ENCODE results near the gene LTB4R2.

DNA sequence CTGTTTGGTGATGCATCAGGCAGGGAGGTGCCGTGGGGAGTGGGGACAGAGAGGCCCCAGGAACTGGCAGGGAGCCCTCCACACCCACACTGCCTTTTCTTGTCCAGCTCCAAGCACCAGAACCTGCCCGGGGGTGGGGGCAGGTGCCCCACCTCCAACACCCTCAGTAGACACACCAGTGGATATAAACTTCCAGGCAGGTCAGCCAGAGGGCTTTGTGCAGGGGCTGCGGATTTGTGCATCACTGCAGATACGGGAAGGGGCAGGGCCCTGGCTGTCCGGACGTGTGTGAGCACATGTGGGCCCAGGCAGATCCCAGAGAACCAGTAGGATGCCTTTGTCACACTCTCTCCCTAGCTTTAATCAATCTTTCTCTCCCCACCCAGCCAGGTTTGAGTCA, 45.6 kb upstream of the LTB4R2 start:
- no peak for TF ChIP-seq CTCF (conservative IDR thresholded peaks at IDR 0.05; ENCODE audit: low read depth in 2 of 2)
- no peak for TF ChIP-seq JUNB (IDR thresholded peaks at IDR 0.05; ENCODE audit: unreplicated experiment)
- TF ChIP-seq EZH2 (IDR thresholded peaks at IDR 0.05; ENCODE audit: low read depth, unreplicated experiment): no peak
- no peak for TF ChIP-seq POLR2AphosphoS5 (IDR thresholded peaks at IDR 0.05; ENCODE audit: low read depth)
- TF ChIP-seq, protein P1, sequence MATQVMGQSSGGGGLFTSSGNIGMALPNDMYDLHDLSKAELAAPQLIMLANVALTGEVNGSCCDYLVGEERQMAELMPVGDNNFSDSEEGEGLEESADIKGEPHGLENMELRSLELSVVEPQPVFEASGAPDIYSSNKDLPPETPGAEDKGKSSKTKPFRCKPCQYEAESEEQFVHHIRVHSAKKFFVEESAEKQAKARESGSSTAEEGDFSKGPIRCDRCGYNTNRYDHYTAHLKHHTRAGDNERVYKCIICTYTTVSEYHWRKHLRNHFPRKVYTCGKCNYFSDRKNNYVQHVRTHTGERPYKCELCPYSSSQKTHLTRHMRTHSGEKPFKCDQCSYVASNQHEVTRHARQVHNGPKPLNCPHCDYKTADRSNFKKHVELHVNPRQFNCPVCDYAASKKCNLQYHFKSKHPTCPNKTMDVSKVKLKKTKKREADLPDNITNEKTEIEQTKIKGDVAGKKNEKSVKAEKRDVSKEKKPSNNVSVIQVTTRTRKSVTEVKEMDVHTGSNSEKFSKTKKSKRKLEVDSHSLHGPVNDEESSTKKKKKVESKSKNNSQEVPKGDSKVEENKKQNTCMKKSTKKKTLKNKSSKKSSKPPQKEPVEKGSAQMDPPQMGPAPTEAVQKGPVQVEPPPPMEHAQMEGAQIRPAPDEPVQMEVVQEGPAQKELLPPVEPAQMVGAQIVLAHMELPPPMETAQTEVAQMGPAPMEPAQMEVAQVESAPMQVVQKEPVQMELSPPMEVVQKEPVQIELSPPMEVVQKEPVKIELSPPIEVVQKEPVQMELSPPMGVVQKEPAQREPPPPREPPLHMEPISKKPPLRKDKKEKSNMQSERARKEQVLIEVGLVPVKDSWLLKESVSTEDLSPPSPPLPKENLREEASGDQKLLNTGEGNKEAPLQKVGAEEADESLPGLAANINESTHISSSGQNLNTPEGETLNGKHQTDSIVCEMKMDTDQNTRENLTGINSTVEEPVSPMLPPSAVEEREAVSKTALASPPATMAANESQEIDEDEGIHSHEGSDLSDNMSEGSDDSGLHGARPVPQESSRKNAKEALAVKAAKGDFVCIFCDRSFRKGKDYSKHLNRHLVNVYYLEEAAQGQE (IDR thresholded peaks at IDR 0.05; ENCODE audit: unreplicated experiment): no peak
- TF ChIP-seq CREB1 (CRISPR knock-in tag; IDR thresholded peaks at IDR 0.05; ENCODE audit: low read depth): no peak
- TF ChIP-seq EZH2phosphoT487 (IDR thresholded peaks at IDR 0.05; ENCODE audit: unreplicated experiment): no peak
- TF ChIP-seq, protein P2, sequence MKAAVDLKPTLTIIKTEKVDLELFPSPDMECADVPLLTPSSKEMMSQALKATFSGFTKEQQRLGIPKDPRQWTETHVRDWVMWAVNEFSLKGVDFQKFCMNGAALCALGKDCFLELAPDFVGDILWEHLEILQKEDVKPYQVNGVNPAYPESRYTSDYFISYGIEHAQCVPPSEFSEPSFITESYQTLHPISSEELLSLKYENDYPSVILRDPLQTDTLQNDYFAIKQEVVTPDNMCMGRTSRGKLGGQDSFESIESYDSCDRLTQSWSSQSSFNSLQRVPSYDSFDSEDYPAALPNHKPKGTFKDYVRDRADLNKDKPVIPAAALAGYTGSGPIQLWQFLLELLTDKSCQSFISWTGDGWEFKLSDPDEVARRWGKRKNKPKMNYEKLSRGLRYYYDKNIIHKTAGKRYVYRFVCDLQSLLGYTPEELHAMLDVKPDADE (IDR thresholded peaks at IDR 0.05): no peak
- no peak for TF ChIP-seq ZNF462 (CRISPR knock-in tag; IDR thresholded peaks at IDR 0.05)
- TF ChIP-seq ZNF331 (CRISPR knock-in tag; IDR thresholded peaks at IDR 0.05; ENCODE audit: low read depth): no peak
- no peak for TF ChIP-seq STAT1 (IDR thresholded peaks at IDR 0.05; ENCODE audit: unreplicated experiment)
- TF ChIP-seq NANOG (IDR thresholded peaks at IDR 0.05; ENCODE audit: borderline replicate concordance): no peak
- no peak for TF ChIP-seq ZNF114 (CRISPR knock-in tag; IDR thresholded peaks at IDR 0.05)

Measured in GM23338 (cell line).